ENCODE data around the gene PPIL6. TPM values are rescaled to one million over a fixed set of nuclear protein-coding genes. Genes with fewer than 3 reads are reported as not detected.

PPIL6 gene
- 3.5 and 13.2 TPM in 2 replicates for total RNA-seq (2014; rRNA removed; shearing (Covaris generic); ENCODE audit: low replicate concordance)

GRCh38 chr6:109440331-109441068 is at the start of gene PPIL6, which contains the start of gene SMPD2:
Gene PPIL6 (minus strand): TSS chr6:109440628. CDS start chr6:109440590, 38 bp downstream.
Gene SMPD2 (plus strand): TSS chr6:109440724. CDS start chr6:109441122, 398 bp downstream.
- DNase-seq (ENCODE audit: low read depth): peak; percentile 92
- in situ Hi-C loops (cut with HindIII; ENCODE audit: low pct_unique_long_range_greater_than_20kb, low sequenced_read_pairs): no loop called here

GRCh38 chr6:109488001-109488400 is 47.6 kb upstream of the PPIL6 start:
- in situ Hi-C loops (cut with HindIII; ENCODE audit: low pct_unique_long_range_greater_than_20kb, low sequenced_read_pairs): no loop called here
- no peak for DNase-seq (ENCODE audit: low read depth)

DNA sequence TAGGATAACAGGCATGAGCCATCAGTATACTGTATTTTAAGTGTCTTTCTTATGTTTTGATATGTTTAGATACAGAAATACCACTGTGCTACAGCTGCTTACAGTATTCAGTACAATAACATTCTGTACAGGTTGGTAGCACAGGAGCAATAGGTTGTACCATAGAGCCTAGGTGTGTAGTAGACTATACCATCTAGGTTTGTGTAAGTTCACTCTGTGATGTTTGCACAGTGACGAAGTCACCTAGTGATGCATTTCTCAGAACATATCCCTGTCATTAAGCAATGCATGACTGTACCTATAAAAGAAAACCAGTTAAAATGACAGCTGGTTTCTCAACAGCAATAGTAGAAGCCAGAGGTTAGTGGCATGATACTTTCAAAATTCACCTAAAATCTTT is 45.6 kb upstream of the PPIL6 start:
- no peak for DNase-seq (ENCODE audit: low read depth)
- in situ Hi-C loops (cut with HindIII; ENCODE audit: low pct_unique_long_range_greater_than_20kb, low sequenced_read_pairs): no loop called here

GRCh38 chr6:109485266-109485935 is 45.0 kb upstream of the PPIL6 start:
- in situ Hi-C loops (cut with HindIII; ENCODE audit: low pct_unique_long_range_greater_than_20kb, low sequenced_read_pairs): no loop called here
- no peak for DNase-seq (ENCODE audit: low read depth)

GRCh38 chr6:109484122-109484521 is 43.7 kb upstream of the PPIL6 start:
- in situ Hi-C loops (cut with HindIII; ENCODE audit: low pct_unique_long_range_greater_than_20kb, low sequenced_read_pairs): no loop called here
- DNase-seq (ENCODE audit: low read depth): no peak

DNA sequence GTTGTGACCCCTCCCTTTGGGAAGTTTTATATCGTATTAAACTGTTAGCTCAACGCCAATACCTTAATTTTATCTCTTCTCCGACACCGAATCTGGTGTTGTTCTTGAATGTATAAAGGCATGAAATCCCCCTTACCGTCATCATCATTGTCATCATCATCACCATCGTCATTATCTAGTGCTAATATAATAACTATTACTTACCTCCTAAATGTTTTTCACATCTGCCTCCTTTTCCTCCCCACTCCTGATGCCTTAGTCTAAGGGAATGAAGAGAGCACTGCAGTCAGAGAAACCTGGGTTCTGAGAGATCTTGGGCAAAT is 43.3 kb upstream of the PPIL6 start:
- in situ Hi-C loops (cut with HindIII; ENCODE audit: low pct_unique_long_range_greater_than_20kb, low sequenced_read_pairs): no loop called here
- DNase-seq (ENCODE audit: low read depth): peak; percentile 34

- in situ Hi-C loops (cut with HindIII; ENCODE audit: low pct_unique_long_range_greater_than_20kb, low sequenced_read_pairs): no loop called here
- DNase-seq (ENCODE audit: low read depth): peak; percentile 77
These were observed 42.7 kb upstream of the PPIL6 start, which contains the start of gene ZBTB24 for GRCh38 chr6:109482905-109483734. Gene ZBTB24 (minus strand): TSS chr6:109483219. CDS start chr6:109482026, 1,193 bp downstream.

- in situ Hi-C loops (cut with HindIII; ENCODE audit: low pct_unique_long_range_greater_than_20kb, low sequenced_read_pairs): no loop called here
- no peak for DNase-seq (ENCODE audit: low read depth)
These were observed 40.6 kb upstream of the PPIL6 start for GRCh38 chr6:109480993-109481480.

DNA sequence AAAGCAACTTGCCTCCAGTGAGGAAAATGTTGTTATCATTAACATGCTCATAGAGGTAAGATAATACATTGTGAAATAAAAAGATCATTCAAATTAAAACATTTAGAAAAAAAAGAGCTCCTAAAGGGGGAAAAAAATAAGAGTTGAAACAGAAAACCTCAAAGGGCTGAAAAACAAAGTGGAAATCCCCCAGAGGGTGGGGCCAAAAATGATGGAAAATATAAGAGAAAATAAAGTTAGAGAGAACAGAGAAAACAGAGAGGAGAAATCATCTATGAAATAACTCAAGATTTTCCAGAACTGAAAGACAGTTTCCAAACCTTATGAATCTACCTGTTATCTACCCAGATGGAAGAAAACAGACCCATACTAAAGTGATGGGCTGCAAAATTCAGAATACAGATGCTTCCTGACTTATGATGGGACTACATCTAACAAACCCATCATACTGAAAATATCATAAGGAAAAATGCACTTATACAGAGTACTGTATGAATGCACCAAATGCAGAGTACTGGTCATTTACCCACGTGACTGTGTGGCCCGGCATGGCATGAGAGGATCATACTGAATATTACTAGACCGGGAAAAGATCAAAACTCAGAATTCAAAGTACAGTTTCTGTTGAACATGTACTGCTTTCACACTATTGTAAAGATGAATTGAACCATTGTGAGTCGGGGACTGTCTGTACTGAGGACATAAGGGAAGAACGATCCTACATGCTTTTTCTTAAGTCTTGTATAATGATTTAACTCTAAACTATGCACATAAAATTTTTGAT is 38.6 kb upstream of the PPIL6 start:
- DNase-seq (ENCODE audit: low read depth): no peak
- in situ Hi-C loops (cut with HindIII; ENCODE audit: low pct_unique_long_range_greater_than_20kb, low sequenced_read_pairs): no loop called here

DNA sequence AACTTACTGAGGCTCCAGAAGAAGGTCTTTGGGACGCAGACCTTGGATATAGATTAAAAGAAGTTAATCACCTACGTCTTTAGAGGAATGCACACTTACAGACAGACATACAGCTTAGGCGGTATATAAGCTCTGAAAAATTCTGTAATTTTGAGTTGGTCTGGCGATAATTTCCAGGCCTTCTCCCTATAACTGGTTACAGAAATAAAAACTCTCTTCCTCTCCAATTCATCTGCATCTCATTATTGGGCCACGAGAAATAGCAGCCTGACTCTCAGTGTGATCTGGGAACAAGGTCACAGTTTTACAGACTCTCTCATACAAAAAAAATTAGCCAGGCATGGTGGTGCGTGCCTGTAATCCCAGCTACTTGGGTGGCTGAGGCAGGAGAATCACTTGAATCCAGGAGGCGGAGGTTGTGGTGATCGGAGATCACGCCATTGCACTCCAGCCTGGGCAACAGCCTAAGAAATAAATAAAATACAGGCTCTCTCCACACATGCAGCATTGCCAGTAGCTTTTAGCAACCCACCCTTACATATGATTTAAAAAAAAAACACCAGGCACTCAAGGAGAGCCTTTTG is 37.9 kb upstream of the PPIL6 start:
- in situ Hi-C loops (cut with HindIII; ENCODE audit: low pct_unique_long_range_greater_than_20kb, low sequenced_read_pairs): no loop called here
- DNase-seq (ENCODE audit: low read depth): no peak

- in situ Hi-C loops (cut with HindIII; ENCODE audit: low pct_unique_long_range_greater_than_20kb, low sequenced_read_pairs): no loop called here
- DNase-seq (ENCODE audit: low read depth): no peak
These were observed 37.3 kb upstream of the PPIL6 start for GRCh38 chr6:109477725-109478124.

GRCh38 chr6:109477184-109477583 is 36.8 kb upstream of the PPIL6 start:
- in situ Hi-C loops (cut with HindIII; ENCODE audit: low pct_unique_long_range_greater_than_20kb, low sequenced_read_pairs): no loop called here
- DNase-seq (ENCODE audit: low read depth): no peak

DNA sequence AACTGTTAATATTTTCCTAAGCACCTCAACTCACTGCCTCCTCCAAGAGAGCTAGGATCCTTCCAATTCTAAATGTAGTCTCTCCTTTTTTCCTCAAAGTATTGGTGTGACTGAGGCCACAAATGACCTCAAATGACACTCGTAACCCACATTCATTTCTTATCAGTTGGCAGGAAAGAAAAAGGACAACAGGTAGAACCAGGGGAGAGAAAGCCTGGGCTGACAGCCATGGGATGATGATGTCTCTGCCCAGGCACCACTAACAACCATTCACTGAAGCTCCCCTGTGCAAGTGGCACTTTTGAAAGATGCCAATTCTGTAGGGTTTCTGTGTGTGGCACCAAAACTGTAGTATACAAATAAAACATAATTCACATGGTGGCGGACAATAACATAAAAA is 35.2 kb upstream of the PPIL6 start:
- no peak for DNase-seq (ENCODE audit: low read depth)
- in situ Hi-C loops (cut with HindIII; ENCODE audit: low pct_unique_long_range_greater_than_20kb, low sequenced_read_pairs): no loop called here

GRCh38 chr6:109474995-109475394 is 34.6 kb upstream of the PPIL6 start:
- no peak for DNase-seq (ENCODE audit: low read depth)
- in situ Hi-C loops (cut with HindIII; ENCODE audit: low pct_unique_long_range_greater_than_20kb, low sequenced_read_pairs): no loop called here

GRCh38 chr6:109473120-109473519 is 32.7 kb upstream of the PPIL6 start:
- DNase-seq (ENCODE audit: low read depth): no peak
- in situ Hi-C loops (cut with HindIII; ENCODE audit: low pct_unique_long_range_greater_than_20kb, low sequenced_read_pairs): no loop called here

- DNase-seq (ENCODE audit: low read depth): no peak
- in situ Hi-C loops (cut with HindIII; ENCODE audit: low pct_unique_long_range_greater_than_20kb, low sequenced_read_pairs): no loop called here
These were observed 31.9 kb upstream of the PPIL6 start for GRCh38 chr6:109472132-109472995.
